ENCODE measurements around the gene CSNK1D. TPM values are rescaled to one million over a fixed set of nuclear protein-coding genes. Genes with fewer than 3 reads are reported as not detected.

The CSNK1D gene
- total RNA-seq, 1 donor from 2014 or later = 227 TPM

Small RNA genes lying within 50 kb of the gene (microRNA-seq; reads per million reads assigned to microRNA genes)
- not detected for gene MIR6787 (ENCODE audit: borderline number of aligned reads, unreplicated experiment)

Other genes with a start within 250 kb of the CSNK1D start
- 25.2 and 26.2 TPM in 2 replicates for gene RAC3, start 242.0 kb downstream of the CSNK1D start, total RNA-seq
- 72.2 and 77.6 TPM in 2 replicates for gene DCXR, start 236.0 kb downstream of the CSNK1D start, total RNA-seq
- 60.1 and 65.5 TPM in 2 replicates for gene RFNG, start 221.9 kb downstream of the CSNK1D start, total RNA-seq
- 134 and 137 TPM in 2 replicates for gene GPS1, start 221.8 kb downstream of the CSNK1D start, total RNA-seq
- gene DUS1L, start 207.9 kb downstream of the CSNK1D start, total RNA-seq = 85.2 and 93.8 TPM in 2 replicates
- 303 and 308 TPM in 2 replicates for gene FASN, start 175.5 kb downstream of the CSNK1D start, total RNA-seq
- gene CCDC57, start 60.9 kb downstream of the CSNK1D start, total RNA-seq = 79.0 and 79.3 TPM in 2 replicates
- gene SLC16A3, start 44.7 kb downstream of the CSNK1D start, total RNA-seq = 5.4 and 5.9 TPM in 2 replicates
- 0.31 and 0.46 TPM in 2 replicates for gene CD7, start 43.9 kb upstream of the CSNK1D start, total RNA-seq
- not detected in 2 replicates for gene SECTM1, start 60.1 kb upstream of the CSNK1D start, total RNA-seq
- 0.24 TPM in 1 of 2 replicates, not detected in the other for gene TEX19, start 85.5 kb upstream of the CSNK1D start, total RNA-seq
- 0.22 TPM in 2 replicates for gene UTS2R, start 98.1 kb upstream of the CSNK1D start, total RNA-seq
- 76.7 and 86.4 TPM in 2 replicates for gene HEXD, start 144.6 kb upstream of the CSNK1D start, total RNA-seq
- 31.3 and 31.4 TPM in 2 replicates for gene OGFOD3, start 144.9 kb upstream of the CSNK1D start, total RNA-seq
- 109 and 117 TPM in 2 replicates for gene CYBC1, start 177.1 kb upstream of the CSNK1D start, total RNA-seq
- gene NARF, start 185.0 kb upstream of the CSNK1D start, total RNA-seq = 86.9 and 94.0 TPM in 2 replicates
- gene FOXK2, start 246.0 kb upstream of the CSNK1D start, total RNA-seq = 71.8 and 76.6 TPM in 2 replicates